Fibroblast of mammary gland (primary cell): Measurements from ENCODE around the gene MIGA2.

Experiments
- DNase-seq: peaks from one replicate; pipeline ENCODE4 v3.0.0-alpha.2; 2010; ENCODE audit warnings: low read depth
- H3K4me3 ChIP-seq: 2 replicates; pipeline ENCODE4 v1.5.1; 2011; ENCODE audit warnings: low read depth, mild to moderate bottlenecking, low read length, moderate library complexity; ENCODE audit not compliant: control insufficient read depth
- TF ChIP-seq, protein P1 (sequence below): conservative IDR thresholded peaks from 2 replicates; pipeline ENCODE4 v1.5.1; 2011; ENCODE audit warnings: low read depth, low read length, inconsistent platforms; ENCODE audit not compliant: control insufficient read depth, insufficient read depth

MIGA2 gene

DNA sequence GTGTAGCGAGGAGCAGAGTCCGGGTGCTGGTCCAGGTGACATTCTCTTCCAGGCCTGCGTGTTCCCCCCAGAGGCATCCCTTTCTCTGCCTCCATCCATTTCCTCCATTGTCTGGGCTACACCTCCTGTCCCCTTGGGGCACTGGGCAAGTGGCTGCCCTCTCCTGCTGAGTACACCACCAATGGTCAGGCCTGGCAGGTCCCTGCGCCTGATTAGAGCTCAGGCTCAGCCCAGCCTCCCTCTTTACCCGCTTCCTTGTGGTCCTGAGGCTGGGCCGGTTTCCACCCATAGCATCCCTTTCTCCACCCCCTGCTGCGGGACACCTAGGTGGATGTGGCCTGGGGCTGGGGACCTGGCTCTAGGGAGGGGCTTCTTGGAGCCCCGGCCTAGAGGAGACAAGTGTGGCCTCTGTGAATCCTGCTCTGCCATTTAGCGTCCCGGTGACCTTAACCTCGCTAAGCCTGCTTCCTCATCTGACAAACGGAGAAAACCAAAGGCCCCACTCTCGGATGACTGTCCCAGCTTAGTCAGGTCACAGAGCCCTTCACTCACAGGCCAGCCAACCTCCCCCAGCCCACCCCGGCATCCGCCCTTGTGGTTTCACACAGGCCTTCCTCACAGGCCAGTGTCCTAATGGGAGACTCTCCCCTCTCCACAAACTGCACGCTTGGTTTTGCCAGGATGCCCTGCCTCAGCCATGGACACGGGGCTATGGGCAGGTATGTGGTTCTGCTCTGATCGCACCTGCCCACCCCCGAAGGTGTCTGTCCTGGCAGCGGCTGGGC lies 57.4 kb downstream of the MIGA2 start:
- TF ChIP-seq, protein P1, sequence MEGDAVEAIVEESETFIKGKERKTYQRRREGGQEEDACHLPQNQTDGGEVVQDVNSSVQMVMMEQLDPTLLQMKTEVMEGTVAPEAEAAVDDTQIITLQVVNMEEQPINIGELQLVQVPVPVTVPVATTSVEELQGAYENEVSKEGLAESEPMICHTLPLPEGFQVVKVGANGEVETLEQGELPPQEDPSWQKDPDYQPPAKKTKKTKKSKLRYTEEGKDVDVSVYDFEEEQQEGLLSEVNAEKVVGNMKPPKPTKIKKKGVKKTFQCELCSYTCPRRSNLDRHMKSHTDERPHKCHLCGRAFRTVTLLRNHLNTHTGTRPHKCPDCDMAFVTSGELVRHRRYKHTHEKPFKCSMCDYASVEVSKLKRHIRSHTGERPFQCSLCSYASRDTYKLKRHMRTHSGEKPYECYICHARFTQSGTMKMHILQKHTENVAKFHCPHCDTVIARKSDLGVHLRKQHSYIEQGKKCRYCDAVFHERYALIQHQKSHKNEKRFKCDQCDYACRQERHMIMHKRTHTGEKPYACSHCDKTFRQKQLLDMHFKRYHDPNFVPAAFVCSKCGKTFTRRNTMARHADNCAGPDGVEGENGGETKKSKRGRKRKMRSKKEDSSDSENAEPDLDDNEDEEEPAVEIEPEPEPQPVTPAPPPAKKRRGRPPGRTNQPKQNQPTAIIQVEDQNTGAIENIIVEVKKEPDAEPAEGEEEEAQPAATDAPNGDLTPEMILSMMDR = no peak
- H3K4me3 ChIP-seq = no peak overlapping the region
- DNase-seq = no peak

DNA sequence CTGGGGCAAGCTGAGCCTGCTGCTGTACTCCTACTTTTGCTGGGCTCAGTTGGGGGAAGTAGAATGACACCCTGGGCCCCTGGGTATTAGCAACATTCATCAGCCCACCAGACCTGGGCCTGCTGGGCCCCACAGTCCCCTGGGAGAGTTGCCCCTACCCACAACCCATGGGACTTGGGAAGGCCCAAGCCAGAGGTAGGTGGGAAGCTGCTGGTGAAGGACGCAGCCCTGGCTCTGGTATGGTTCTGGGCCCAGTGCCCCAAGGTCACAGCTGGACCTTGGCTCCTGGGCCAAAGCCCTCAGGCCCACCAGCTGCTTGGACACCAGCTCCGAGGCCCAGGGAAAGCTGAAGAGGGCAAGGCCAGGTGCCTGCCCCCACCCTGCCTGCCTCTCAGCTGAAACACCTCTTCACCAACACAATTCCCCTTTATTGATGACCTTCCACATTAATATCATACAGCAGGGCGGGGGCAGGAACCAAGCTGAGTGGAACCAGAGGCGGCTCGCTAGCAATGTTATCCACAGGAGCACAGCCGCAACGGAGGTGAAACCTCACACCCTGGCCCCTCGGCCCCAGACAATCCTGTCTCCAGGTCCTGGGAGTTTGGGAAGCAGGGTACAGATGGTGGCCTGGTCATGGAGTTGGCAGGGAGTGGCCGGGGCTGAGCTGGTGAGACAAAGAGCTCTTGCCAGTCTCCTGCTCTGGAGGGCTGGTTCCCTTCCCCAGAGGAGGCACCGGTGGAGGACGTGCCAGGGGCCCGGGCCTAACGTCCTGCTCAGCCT lies 58.2 kb downstream of the MIGA2 start:
- H3K4me3 ChIP-seq = no peak overlapping the region
- TF ChIP-seq, protein P1 = no peak
- no peak for DNase-seq

DNA sequence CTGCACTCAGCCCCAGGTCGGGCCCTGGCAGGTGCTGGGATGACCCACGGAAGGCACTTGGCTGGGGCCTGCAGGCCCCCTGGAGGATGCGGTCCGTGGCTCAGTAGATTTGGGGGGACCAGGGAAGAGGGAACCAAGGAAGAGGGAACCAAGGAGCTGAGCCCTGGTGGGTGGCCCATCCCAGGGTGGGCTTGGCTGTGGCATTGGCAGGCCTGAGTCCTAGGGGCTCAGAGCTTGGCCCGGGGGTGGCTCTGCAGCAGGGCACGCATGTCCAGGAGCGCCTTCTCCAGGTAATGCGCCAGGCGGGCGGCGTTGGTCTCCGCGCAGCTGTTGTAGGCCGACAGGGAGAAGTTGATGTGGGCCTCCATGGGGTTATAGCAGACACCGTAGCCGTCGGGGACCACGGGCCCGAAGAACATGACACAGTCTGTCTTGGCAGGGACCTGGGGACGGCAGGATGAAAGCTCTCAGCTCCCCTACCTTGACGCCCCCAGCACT lies 58.8 kb downstream of the MIGA2 start:
- H3K4me3 ChIP-seq = no peak overlapping the region
- TF ChIP-seq, protein P1 = no peak
- no peak for DNase-seq

DNA sequence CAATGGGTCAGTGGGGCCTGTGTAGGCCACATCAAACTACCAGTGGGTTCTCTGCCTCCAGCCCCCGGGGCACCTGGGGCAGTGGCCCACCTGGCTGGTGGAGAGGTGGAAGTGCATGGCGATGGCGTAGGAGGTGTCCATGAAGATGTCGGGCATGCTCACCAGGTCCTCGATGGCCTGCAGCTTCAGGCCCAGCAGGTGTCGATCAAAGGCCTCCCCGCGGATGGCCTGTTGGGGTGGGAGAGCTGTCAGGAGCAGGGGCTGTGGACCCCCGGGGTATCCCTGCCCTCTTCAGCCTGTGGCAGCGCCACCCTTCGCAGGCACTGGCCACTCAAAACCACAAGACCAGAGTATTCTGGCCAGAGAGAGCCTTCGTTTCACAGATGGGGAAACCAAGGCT lies 59.5 kb downstream of the MIGA2 start:
- TF ChIP-seq, protein P1 = no peak
- DNase-seq = no peak
- no peak overlapping the region for H3K4me3 ChIP-seq

DNA sequence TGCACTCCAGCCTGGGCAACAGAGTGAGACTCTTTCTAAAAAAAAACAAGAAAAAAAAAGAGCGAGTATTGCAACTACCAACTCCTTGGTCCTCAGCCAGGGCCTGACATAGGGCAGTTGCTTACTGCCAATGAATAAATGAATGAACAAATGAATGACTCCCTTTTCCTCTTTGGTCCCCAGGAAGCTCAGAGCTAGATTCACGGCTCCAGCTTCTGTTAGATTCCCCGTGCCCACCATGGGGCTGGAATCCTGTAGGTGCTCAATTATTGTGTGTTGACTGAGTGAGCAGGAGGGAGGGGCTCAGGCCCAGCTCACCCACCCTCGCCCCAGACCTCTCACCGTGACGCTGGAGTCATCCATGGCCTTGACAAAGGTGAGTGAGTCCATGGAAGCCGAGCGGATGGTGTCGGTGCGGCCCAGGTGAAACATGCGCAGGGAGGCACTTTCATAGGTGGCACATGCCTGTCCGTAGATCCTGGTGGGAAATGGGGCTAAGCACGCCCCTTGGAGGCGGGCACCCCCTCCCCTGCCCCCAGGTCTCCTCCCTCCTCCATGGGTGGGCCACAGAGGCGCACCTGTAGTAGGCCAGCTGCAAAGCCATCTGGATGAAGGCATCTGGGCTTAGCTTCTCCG lies 61.4 kb downstream of the MIGA2 start:
- TF ChIP-seq, protein P1 = no peak
- H3K4me3 ChIP-seq = no peak overlapping the region
- DNase-seq = no peak

DNA sequence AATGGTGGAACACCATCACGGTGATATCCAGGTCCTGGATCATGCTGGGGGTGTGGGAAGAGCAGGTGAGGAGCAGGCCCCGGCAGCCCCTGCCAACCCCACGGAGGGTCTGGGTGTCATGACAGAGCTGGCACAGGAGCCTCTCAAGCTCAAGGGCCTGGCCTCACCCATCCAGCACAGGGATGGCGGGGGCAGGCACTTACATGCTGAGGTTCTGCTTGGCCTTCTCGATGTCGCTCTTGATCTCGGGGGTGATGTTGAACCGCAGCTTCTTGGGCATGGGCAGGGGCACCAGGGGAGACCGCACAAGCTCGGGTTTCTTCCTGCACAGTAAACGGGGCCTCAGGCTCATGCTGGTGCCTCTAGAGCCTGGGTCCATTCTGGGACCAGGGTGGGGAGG lies 61.9 kb downstream of the MIGA2 start:
- TF ChIP-seq, protein P1 = no peak
- no peak for DNase-seq
- H3K4me3 ChIP-seq = no peak overlapping the region
